Keratinocyte (primary cell): ENCODE measurements around the gene EME2. TPM values are rescaled to one million over a fixed set of nuclear protein-coding genes. Genes with fewer than 3 reads are reported as not detected.

Experiments
- DNase-seq: peaks from one replicate; pipeline ENCODE4 v3.0.0-alpha.2; 2011; ENCODE audit warnings: low read depth, missing footprints, low spot score
- FAIRE-seq: peaks from 2 replicates; lab custom pipeline; 2011; peaks lifted over from hg19 to GRCh38; lab: Jason Lieb, UNC
- H2AFZ ChIP-seq: 2 replicates; pipeline ENCODE4 v1.6.0; 2012; ENCODE audit warnings: low read length, control low read depth, inconsistent platforms; ENCODE audit not compliant: control insufficient read depth
- H3K27ac ChIP-seq: 2 replicates; pipeline ENCODE4 v1.5.1; 2011; ENCODE audit warnings: low read length; ENCODE audit not compliant: control insufficient read depth, insufficient read depth
- H3K27me3 ChIP-seq: 3 replicates; pipeline ENCODE4 v1.6.0; 2011; ENCODE audit warnings: low read length; ENCODE audit not compliant: control insufficient read depth, insufficient read depth; ENCODE audit errors: extremely low read depth
- H3K36me3 ChIP-seq, 2 experiments: 2 replicates in 1 of 2; 3 replicates in 1 of 2; pipeline ENCODE4 v1.5.1; 2011; ENCODE audit warnings: low read length in 2 of 2, mild to moderate bottlenecking in 1 of 2; ENCODE audit not compliant: control insufficient read depth in 2 of 2, insufficient read depth in 2 of 2; ENCODE audit errors: extremely low read depth in 1 of 2
- H3K4me1 ChIP-seq: 3 replicates; pipeline ENCODE4 v1.5.1; 2011; ENCODE audit warnings: low read length; ENCODE audit not compliant: control insufficient read depth, insufficient read depth; ENCODE audit errors: extremely low read depth
- H3K4me2 ChIP-seq: 3 replicates; pipeline ENCODE4 v1.6.0; 2011; ENCODE audit warnings: low read depth, low read length; ENCODE audit not compliant: control insufficient read depth, insufficient read depth; ENCODE audit errors: extremely low read depth
- H3K4me3 ChIP-seq, 3 experiments: fragments of 200-600 bp in 1 of 3; sonication (generic) in 1 of 3; 2 replicates in 2 of 3; 3 replicates in 1 of 3; pipeline ENCODE4 v1.5.1; 2011 to 2016; ENCODE audit warnings: low read length in 3 of 3, mild to moderate bottlenecking in 3 of 3, control low read depth in 2 of 3, inconsistent platforms in 1 of 3, low read depth in 1 of 3, mixed read lengths in 1 of 3, mixed run types in 1 of 3, moderate library complexity in 1 of 3; ENCODE audit not compliant: control insufficient read depth in 2 of 3, insufficient read depth in 2 of 3; ENCODE audit errors: extremely low read depth in 1 of 3
- H3K79me2 ChIP-seq: 2 replicates; pipeline ENCODE4 v1.6.0; 2012; ENCODE audit warnings: low read length; ENCODE audit not compliant: control insufficient read depth, insufficient read depth
- H3K9ac ChIP-seq: 3 replicates; pipeline ENCODE4 v1.6.0; 2011; ENCODE audit warnings: low read length; ENCODE audit not compliant: control insufficient read depth, insufficient read depth; ENCODE audit errors: extremely low read depth
- H3K9me1 ChIP-seq: 3 replicates; pipeline ENCODE4 v1.6.0; 2011; ENCODE audit warnings: low read length; ENCODE audit not compliant: control insufficient read depth, insufficient read depth; ENCODE audit errors: extremely low read depth
- H3K9me3 ChIP-seq: 2 replicates; pipeline ENCODE4 v1.5.1; 2012; ENCODE audit warnings: low read depth, low read length; ENCODE audit not compliant: control insufficient read depth
- H4K20me1 ChIP-seq: 3 replicates; pipeline ENCODE4 v1.6.0; 2011; ENCODE audit warnings: low read length; ENCODE audit not compliant: control insufficient read depth, insufficient read depth; ENCODE audit errors: extremely low read depth
- EZH2 ChIP-seq: IDR thresholded peaks from one replicate; pipeline ENCODE4 v1.6.1; 2012; ENCODE audit warnings: inconsistent platforms, mild to moderate bottlenecking, low read length, moderate library complexity
- dilution Hi-C: fragments of 300-500 bp; cut with MboI; formaldehyde crosslinking; loops from one replicate; pipeline ENCODE4 v1.7.0; 2020; ENCODE audit warnings: low sequenced_read_pairs; ENCODE audit not compliant: extremely low pct_ligation_motif_present
- polyA plus RNA-seq, 5 experiments: library from polyadenylated mRNA; depleted of rRNA in 3 of 5; stranded (reverse) in 3 of 5; stranded (forward) in 1 of 5; unstranded in 1 of 5; fragments of >200 nt; gene quantifications; 1 replicate in 1 of 5; 2 replicates in 3 of 5; 3 replicates in 1 of 5; pipeline versions ENCODE4 v1.2.1 to v1.2.3, GENCODE V29; 2011 to 2012; ENCODE audit warnings: missing spikeins in 2 of 5, low read depth in 1 of 5, low replicate concordance in 1 of 5
- TF ChIP-seq, protein P1 (sequence below), 3 experiments: IDR thresholded peaks in 1 of 3; conservative IDR thresholded peaks in 1 of 3; optimal IDR thresholded peaks in 1 of 3; 2 replicates in 2 of 3; 3 replicates in 1 of 3; pipeline versions ENCODE3 to v1.5.1; 2011; ENCODE audit warnings: low read length in 3 of 3, mild to moderate bottlenecking in 3 of 3, moderate library complexity in 2 of 3, control low read depth in 1 of 3, inconsistent platforms in 1 of 3; ENCODE audit not compliant: insufficient read depth in 2 of 3; ENCODE audit errors: extremely low read depth in 1 of 3

The EME2 gene
- polyA plus RNA-seq, 1 donor (not counting 4 experiments of a cell fraction or from before 2014, with no cell fraction given) = 6.3 TPM

GRCh38 chr16:1779234-1779701 lies 6.7 kb downstream of the EME2 start:
- Histone ChIP-seq H3K9ac (no peak overlapping the region), H3K9me1 (peaks cover 4% of the 10 kb centered on the region), H3K4me3 (no peak overlapping the region), H3K27ac (no peak overlapping the region), H3K27me3 (no peaks in the 10 kb centered on the region), H3K4me1 (peaks cover 19% of the 10 kb centered on the region), H4K20me1 (peaks cover 2% of the 10 kb centered on the region), H3K4me2 (no peak overlapping the region), H3K36me3 (peaks cover 3 to 16% of the 10 kb centered on the region in 2 experiments), H2AFZ (no peak overlapping the region), H3K9me3 (no peaks in the 10 kb centered on the region), H3K79me2 (peaks cover 25% of the 10 kb centered on the region)
- DNase-seq (no peak), FAIRE-seq (no peak)
- TF ChIP-seq, protein P1, sequence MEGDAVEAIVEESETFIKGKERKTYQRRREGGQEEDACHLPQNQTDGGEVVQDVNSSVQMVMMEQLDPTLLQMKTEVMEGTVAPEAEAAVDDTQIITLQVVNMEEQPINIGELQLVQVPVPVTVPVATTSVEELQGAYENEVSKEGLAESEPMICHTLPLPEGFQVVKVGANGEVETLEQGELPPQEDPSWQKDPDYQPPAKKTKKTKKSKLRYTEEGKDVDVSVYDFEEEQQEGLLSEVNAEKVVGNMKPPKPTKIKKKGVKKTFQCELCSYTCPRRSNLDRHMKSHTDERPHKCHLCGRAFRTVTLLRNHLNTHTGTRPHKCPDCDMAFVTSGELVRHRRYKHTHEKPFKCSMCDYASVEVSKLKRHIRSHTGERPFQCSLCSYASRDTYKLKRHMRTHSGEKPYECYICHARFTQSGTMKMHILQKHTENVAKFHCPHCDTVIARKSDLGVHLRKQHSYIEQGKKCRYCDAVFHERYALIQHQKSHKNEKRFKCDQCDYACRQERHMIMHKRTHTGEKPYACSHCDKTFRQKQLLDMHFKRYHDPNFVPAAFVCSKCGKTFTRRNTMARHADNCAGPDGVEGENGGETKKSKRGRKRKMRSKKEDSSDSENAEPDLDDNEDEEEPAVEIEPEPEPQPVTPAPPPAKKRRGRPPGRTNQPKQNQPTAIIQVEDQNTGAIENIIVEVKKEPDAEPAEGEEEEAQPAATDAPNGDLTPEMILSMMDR (optimal IDR thresholded peaks at IDR 0.05 in 1 of 3, IDR thresholded peaks at IDR 0.05 in 1 of 3, conservative IDR thresholded peaks at IDR 0.05 in 1 of 3; ENCODE audit: extremely low read depth in 1 of 3, insufficient read depth in 2 of 3, low read length in 3 of 3) = no peak
- no peak for TF ChIP-seq EZH2
- dilution Hi-C loops = no loop called here

DNA sequence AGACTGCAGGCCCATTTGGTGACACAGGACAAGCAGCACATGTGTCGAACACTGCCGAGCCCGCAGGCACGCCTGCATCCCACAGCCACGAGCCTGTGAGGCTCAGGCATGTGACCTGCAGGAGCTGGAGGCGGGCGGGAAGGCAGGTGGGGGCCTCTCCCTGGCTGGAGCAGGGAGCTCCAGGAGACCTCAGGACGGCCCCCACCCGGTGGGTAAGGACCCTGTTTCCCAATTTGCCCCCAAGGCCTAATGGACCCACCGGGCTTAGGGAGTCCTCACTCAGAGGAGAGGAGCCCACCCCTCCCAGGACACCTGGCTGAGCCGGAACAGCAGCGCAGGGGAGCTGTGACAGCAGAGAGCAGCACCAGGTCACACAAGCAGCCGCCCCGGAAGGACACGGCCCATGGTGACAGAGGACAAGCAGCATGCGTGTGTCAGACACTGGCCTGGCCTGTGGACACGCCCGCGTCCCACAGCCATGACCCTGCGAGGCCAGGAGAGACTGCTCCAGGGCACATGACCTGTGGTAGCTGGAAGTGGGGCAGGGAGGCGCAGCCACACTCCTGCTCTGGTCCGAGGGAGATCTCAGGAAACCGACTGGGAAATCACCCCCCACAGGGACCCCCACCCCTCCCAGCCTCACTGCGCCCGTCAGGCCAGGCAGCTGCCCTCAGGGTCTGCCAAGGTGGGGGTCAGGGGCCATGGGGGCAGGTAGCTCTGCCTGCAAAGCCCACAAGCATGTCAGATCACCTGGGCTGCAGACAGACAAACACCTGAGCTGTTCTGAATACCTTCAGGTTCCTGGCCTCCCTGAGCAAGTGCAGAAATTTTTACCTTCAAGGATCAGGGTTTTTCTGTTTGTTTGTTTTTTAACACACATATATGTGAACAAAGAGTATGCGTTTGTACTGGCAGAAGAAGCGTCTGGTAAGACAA lies 7.4 kb downstream of the EME2 start:
- Histone ChIP-seq H3K27me3 (no peaks in the 10 kb centered on the region), H3K9ac (no peak overlapping the region), H3K4me3 (no peak overlapping the region), H3K4me2 (no peak overlapping the region), H4K20me1 (no peaks in the 10 kb centered on the region), H2AFZ (no peak overlapping the region), H3K27ac (no peak overlapping the region), H3K9me3 (no peaks in the 10 kb centered on the region), H3K9me1 (peaks cover 4% of the 10 kb centered on the region), H3K4me1 (peaks cover 17% of the 10 kb centered on the region), H3K36me3 (peaks cover 3 to 16% of the 10 kb centered on the region in 2 experiments), H3K79me2 (peaks cover 22% of the 10 kb centered on the region)
- TF ChIP-seq EZH2 = no peak
- TF ChIP-seq, protein P1 (optimal IDR thresholded peaks at IDR 0.05 in 1 of 3, IDR thresholded peaks at IDR 0.05 in 1 of 3, conservative IDR thresholded peaks at IDR 0.05 in 1 of 3; ENCODE audit: extremely low read depth in 1 of 3, insufficient read depth in 2 of 3, low read length in 3 of 3) = no peak
- DNase-seq (no peak), FAIRE-seq (no peak)
- dilution Hi-C loops = no loop called here
